Measurements from ENCODE around the gene ZNF629.

- TF ChIP-seq GATA2 (IDR thresholded peaks at IDR 0.05; ENCODE audit: low read depth, low read length) (no peak), GATA3 (IDR thresholded peaks at IDR 0.05; ENCODE audit: low read depth, low read length) (no peak)
Observed at GRCh38 chr16:30762991-30763725, 23.8 kb downstream of the ZNF629 start.
